Stimulated activated CD8-positive, alpha-beta memory T cell treated with anti-CD3 and anti-CD28 coated beads, Interleukin-12 subunit alpha, Interleukin-12 subunit beta, amount 100 ng/mL, for 24 hours (primary cell): ENCODE measurements around the gene CACNA2D3.

ENCODE experiments used
- DNase-seq: peaks from one replicate; pipeline ENCODE4 v3.0.0-alpha.2; 2020; ENCODE audit errors: extremely low read depth

Gene CACNA2D3

GRCh38 chr3:55007971-55008370 is 885.6 kb downstream of the CACNA2D3 start:
- DNase-seq = no peak

- DNase-seq = no peak
Measured at GRCh38 chr3:55009372-55009771, 887.0 kb downstream of the CACNA2D3 start.

GRCh38 chr3:55012091-55012490 is 889.7 kb downstream of the CACNA2D3 start:
- no peak for DNase-seq

- DNase-seq = no peak
Measured at GRCh38 chr3:55013145-55013925, 891.0 kb downstream of the CACNA2D3 start.

- DNase-seq = no peak
Measured at GRCh38 chr3:55014081-55014480, 891.7 kb downstream of the CACNA2D3 start.

- no peak for DNase-seq
Measured at GRCh38 chr3:55014906-55015305, 892.6 kb downstream of the CACNA2D3 start.

- no peak for DNase-seq
Measured at GRCh38 chr3:55017876-55018275, 895.5 kb downstream of the CACNA2D3 start.

- no peak for DNase-seq
Measured at GRCh38 chr3:55030938-55031337, 908.6 kb downstream of the CACNA2D3 start.

- DNase-seq = no peak
Measured at GRCh38 chr3:55036883-55037577, 914.7 kb downstream of the CACNA2D3 start.

GRCh38 chr3:55042591-55042990 is 920.2 kb downstream of the CACNA2D3 start:
- DNase-seq = no peak

- no peak for DNase-seq
Measured at GRCh38 chr3:55044486-55044885, 922.1 kb downstream of the CACNA2D3 start.

GRCh38 chr3:55059027-55059629 is 936.8 kb downstream of the CACNA2D3 start:
- DNase-seq = no peak

- no peak for DNase-seq
Measured at GRCh38 chr3:55060896-55061719, 938.8 kb downstream of the CACNA2D3 start.

GRCh38 chr3:55061720-55062034 is 939.3 kb downstream of the CACNA2D3 start:
- DNase-seq = no peak

- no peak for DNase-seq
Measured at GRCh38 chr3:55064164-55064563, 941.8 kb downstream of the CACNA2D3 start.

GRCh38 chr3:55065331-55065730 is 943.0 kb downstream of the CACNA2D3 start:
- DNase-seq = no peak

GRCh38 chr3:55066551-55067047 is 944.2 kb downstream of the CACNA2D3 start:
- DNase-seq = no peak

- DNase-seq = no peak
Measured at GRCh38 chr3:55069950-55070349, 947.6 kb downstream of the CACNA2D3 start.

- no peak for DNase-seq
Measured at GRCh38 chr3:55074796-55075195, 952.4 kb downstream of the CACNA2D3 start.

GRCh38 chr3:55075846-55076245 is 953.5 kb downstream of the CACNA2D3 start:
- DNase-seq = no peak

- no peak for DNase-seq
Measured at GRCh38 chr3:55077726-55078125, 955.4 kb downstream of the CACNA2D3 start.

GRCh38 chr3:55078876-55079275 is 956.5 kb downstream of the CACNA2D3 start:
- DNase-seq = no peak
